MCF 10A (cell line): ENCODE data around the gene ISG20L2. TPM values are rescaled to one million over a fixed set of nuclear protein-coding genes. Genes with fewer than 3 reads are reported as not detected.

Experiments used
- Bru-seq: library from RNA; stranded (reverse); fragments of 400-500 nt; gene quantifications from one replicate; lab custom pipeline; 2021; lab: Mats Ljungman, UMichigan
- BruChase-seq, 2 experiments: library from RNA; stranded (reverse); fragments of 400-500 nt; gene quantifications; one replicate each; lab custom pipeline; 2021; lab: Mats Ljungman, UMichigan
- BruUV-seq: library from RNA; stranded (reverse); fragments of 400-500 nt; replicated peaks from 2 replicates; lab custom pipeline; 2021; lab: Mats Ljungman, UMichigan
- CTCF ChIA-PET: fragments of 300-600 bp; sonication (Branson Sonifier 250); formaldehyde crosslinking; extraction: SDS; loops from one replicate; lab custom pipeline; 2021; ENCODE audit warnings: antibody characterized with exemption, inconsistent platforms; lab: Yijun Ruan, JAX
- POLR2A ChIA-PET: fragments of 300-600, 350-650 bp; sonication (Branson Sonifier 250); formaldehyde crosslinking; extraction: SDS; loops from one replicate; lab custom pipeline; 2020; ENCODE audit warnings: antibody characterized with exemption, inconsistent platforms; lab: Yijun Ruan, JAX
- DNase-seq: peaks from one replicate; pipeline ENCODE4 v3.0.0-alpha.2; 2018; ENCODE audit not compliant: unreplicated experiment
- H3K27ac Mint-ChIP-seq: one replicate; pipeline ENCODE4 v1.8.0; 2022; ENCODE audit warnings: mild to moderate bottlenecking, low read depth, mixed read lengths; ENCODE audit not compliant: unreplicated experiment
- H3K27me3 Mint-ChIP-seq: one replicate; pipeline ENCODE4 v1.8.0; 2022; ENCODE audit warnings: mixed read lengths; ENCODE audit not compliant: insufficient read depth, unreplicated experiment
- H3K36me3 Mint-ChIP-seq: one replicate; pipeline ENCODE4 v1.8.0; 2022; ENCODE audit warnings: mild to moderate bottlenecking, moderate library complexity, mixed read lengths; ENCODE audit not compliant: insufficient read depth, unreplicated experiment
- H3K4me1 Mint-ChIP-seq: one replicate; pipeline ENCODE4 v1.8.0; 2022; ENCODE audit warnings: mixed read lengths; ENCODE audit not compliant: insufficient read depth, unreplicated experiment
- H3K4me3 Mint-ChIP-seq: one replicate; pipeline ENCODE4 v1.8.0; 2022; ENCODE audit warnings: mild to moderate bottlenecking, moderate library complexity, mixed read lengths; ENCODE audit not compliant: unreplicated experiment
- H3K9me3 Mint-ChIP-seq: one replicate; pipeline ENCODE4 v1.8.0; 2022; ENCODE audit warnings: mixed read lengths; ENCODE audit not compliant: unreplicated experiment
- intact Hi-C: fragments of 100-400 bp; cut with micrococcal nuclease; formaldehyde crosslinking; loops from 2 replicates; pipeline ENCODE4 v1.14.1; 2022
- long read RNA-seq: library from polyadenylated mRNA; stranded (forward); transcript quantifications from one replicate; pipeline ENCODE4 v2.0.0, GENCODE V29; 2022
- total RNA-seq: library from RNA; stranded (reverse); gene quantifications from 2 replicates; pipeline ENCODE4 v1.2.3, GENCODE V29; 2022
- TF ChIP-seq, protein P1 (sequence below): fragments of 200-600 bp; IDR thresholded peaks from one replicate; pipeline ENCODE4 v1.8.0; 2022; ENCODE audit warnings: antibody characterized with exemption, mild to moderate bottlenecking; ENCODE audit not compliant: unreplicated experiment

The ISG20L2 gene, protein sequence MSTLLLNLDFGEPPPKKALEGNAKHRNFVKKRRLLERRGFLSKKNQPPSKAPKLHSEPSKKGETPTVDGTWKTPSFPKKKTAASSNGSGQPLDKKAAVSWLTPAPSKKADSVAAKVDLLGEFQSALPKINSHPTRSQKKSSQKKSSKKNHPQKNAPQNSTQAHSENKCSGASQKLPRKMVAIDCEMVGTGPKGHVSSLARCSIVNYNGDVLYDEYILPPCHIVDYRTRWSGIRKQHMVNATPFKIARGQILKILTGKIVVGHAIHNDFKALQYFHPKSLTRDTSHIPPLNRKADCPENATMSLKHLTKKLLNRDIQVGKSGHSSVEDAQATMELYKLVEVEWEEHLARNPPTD
- total RNA-seq (49.9 and 57.5 TPM in 2 replicates), Bru-seq, nascent RNA (percentile 91 among the genes with signal in this experiment), BruChase-seq, experiment 1, labeled RNA remaining after a 6-hour chase (percentile 95 among the genes with signal in this experiment), BruChase-seq, experiment 2, labeled RNA remaining after a 2-hour chase (percentile 96 among the genes with signal in this experiment)
- long read RNA-seq, transcript ISG20L2-201 (3 exons, 3,303 nt) = minor isoform, 31 of 111 reads
- long read RNA-seq, transcript ISG20L2-202 (4 exons, 2,310 nt) = major isoform, 41 of 111 reads
- long read RNA-seq, partial matches to known transcripts = 6 of 111 reads
- long read RNA-seq, other reads (novel, unspliced or antisense) = 32 of 111 reads

DNA sequence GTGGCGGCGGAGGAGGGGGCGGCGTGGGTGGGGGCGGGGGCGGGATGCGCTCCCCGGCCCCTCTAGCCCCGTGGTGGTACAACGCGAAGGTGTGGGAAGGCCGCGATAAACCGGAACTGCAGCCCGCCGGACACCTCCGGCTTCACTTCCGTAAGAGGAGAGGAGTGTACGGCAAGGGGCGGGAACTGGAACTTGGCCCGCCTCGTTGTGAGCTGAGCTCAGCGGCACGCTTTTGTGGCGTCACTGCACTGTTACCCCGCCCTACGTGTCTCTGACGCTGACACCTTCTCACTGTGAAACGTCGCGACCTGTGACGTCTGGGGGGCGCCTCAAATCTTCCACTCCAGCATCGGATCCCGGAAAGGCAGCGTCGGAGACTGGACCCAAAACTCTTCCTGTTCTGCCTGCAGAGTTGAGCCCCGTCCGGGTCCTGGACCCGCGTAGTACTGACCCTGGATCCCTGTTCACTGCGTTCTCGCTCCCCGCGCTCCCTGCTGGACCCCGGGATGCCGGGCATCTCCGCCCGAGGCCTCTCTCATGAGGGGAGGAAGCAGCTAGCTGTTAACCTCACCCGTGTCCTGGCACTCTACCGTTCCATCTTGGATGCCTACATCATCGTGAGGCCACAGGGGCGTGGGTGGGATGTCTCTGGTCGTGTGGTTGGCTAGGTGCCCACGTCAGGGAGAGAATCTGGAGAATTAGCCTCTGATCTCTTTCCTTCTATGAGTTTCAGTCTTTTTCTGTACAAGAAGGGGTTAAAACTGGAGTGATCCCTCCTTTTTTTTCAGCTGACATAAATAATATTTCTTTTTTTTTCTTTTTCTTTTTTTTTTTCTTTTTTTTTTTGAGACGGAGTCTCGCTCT is at the start of gene ISG20L2:
TSS of gene ISG20L2 (minus strand) at position 168 of the 864 bp plus-strand sequence. CDS start 1,114 bp downstream, outside the sequence.
- peak; percentile 98 for DNase-seq
- no peaks in the 10 kb centered on the region for H3K9me3 Mint-ChIP-seq
- H3K27ac Mint-ChIP-seq = no peak within 1 kb of the TSS
- H3K4me3 Mint-ChIP-seq = no peak within 1 kb of the TSS
- CTCF ChIA-PET = interaction anchor here (0.6 to 39.7 kb wide), 11 partner anchors 15 to 199 kb away, joined by 3 to 2415 read pairs (median 44); partner anchors contain the start of genes CRABP2, HDGF, MRPL24 and NES
- TF ChIP-seq, protein P1, sequence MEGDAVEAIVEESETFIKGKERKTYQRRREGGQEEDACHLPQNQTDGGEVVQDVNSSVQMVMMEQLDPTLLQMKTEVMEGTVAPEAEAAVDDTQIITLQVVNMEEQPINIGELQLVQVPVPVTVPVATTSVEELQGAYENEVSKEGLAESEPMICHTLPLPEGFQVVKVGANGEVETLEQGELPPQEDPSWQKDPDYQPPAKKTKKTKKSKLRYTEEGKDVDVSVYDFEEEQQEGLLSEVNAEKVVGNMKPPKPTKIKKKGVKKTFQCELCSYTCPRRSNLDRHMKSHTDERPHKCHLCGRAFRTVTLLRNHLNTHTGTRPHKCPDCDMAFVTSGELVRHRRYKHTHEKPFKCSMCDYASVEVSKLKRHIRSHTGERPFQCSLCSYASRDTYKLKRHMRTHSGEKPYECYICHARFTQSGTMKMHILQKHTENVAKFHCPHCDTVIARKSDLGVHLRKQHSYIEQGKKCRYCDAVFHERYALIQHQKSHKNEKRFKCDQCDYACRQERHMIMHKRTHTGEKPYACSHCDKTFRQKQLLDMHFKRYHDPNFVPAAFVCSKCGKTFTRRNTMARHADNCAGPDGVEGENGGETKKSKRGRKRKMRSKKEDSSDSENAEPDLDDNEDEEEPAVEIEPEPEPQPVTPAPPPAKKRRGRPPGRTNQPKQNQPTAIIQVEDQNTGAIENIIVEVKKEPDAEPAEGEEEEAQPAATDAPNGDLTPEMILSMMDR = no peak
- TSS peak; percentile 59 for BruUV-seq
- H3K4me1 Mint-ChIP-seq = peaks cover 27% of the 10 kb centered on the region
- no peaks in the 10 kb centered on the region for H3K27me3 Mint-ChIP-seq
- intact Hi-C loops = no loop called here
- H3K36me3 Mint-ChIP-seq = peaks cover 16% of the 10 kb centered on the region
- POLR2A ChIA-PET = interaction anchor here (0.6 to 8.9 kb wide), 31 partner anchors 7 to 1833 kb away, joined by 3 to 231 read pairs (median 5); partner anchors contain the start of genes HDGF, MRPL24, NAXE and PRCC

DNA sequence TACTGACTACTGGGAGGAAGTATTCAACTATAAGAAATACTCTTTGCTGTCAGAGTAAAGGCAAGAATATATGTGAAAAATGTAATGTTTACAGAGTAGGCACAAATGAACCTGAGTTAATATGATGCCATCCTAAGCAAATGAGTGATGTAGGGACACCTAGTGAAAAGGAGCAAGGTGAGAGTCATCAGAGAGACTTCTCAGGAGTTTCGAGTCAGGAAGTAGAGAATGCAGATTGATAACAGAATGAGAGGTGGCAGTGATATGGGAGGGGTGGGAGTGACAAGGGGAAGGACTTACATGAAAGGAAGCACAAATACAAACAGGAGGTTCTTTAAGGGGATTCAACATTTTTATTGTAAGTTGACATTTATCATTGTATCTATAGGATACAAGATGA is 49.0 kb upstream of the ISG20L2 start:
- no peak for DNase-seq
- intact Hi-C loops = no loop called here
- H3K27me3 Mint-ChIP-seq = no peaks in the 10 kb centered on the region
- TF ChIP-seq, protein P1 = no peak
- CTCF ChIA-PET = no interaction called here
- H3K27ac Mint-ChIP-seq = peak overlapping the region; percentile 1
- H3K4me3 Mint-ChIP-seq = no peak overlapping the region
- no TSS peak for BruUV-seq
- POLR2A ChIA-PET = interaction anchor here (0.8 to 2.0 kb wide), 3 partner anchors 9 to 25 kb away, joined by 3 to 7 read pairs (median 3); partner anchors contain the start of gene PRCC
- peaks cover 67% of the 10 kb centered on the region for H3K36me3 Mint-ChIP-seq
- no peaks in the 10 kb centered on the region for H3K9me3 Mint-ChIP-seq
- H3K4me1 Mint-ChIP-seq = peaks cover 50% of the 10 kb centered on the region

DNA sequence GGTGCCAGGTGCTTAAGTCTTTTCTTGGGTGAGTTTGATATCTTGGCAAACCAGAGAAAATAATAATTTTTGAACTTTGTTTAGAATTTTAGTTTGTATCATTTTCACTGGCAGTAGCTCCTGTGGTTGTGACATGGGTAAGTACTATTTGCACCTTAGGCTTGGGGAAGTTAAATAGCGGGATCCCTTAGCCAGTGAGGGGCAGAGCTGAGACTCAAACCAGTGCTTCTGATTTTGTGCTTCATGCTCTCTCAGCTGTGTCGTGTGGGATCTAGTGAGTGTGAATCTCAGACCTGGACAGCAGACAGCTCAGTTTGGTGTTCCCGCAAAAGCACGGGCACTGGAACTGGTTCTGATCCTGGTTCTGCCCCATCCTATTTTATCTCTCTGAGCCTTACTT is 48.4 kb upstream of the ISG20L2 start:
- Mint-ChIP-seq H3K27ac (peak overlapping the region; percentile 1), H3K4me1 (peaks cover 50% of the 10 kb centered on the region), H3K9me3 (no peaks in the 10 kb centered on the region), H3K27me3 (no peaks in the 10 kb centered on the region), H3K4me3 (no peak overlapping the region), H3K36me3 (peaks cover 67% of the 10 kb centered on the region)
- POLR2A ChIA-PET = interaction anchor here (0.6 to 2.0 kb wide), 7 partner anchors 8 to 51 kb away, joined by 3 to 8 read pairs (median 3); partner anchors contain the start of genes ISG20L2, METTL25B and PRCC
- BruUV-seq = no TSS peak
- CTCF ChIA-PET = interaction anchor here (0.7 to 1.3 kb wide), 6 partner anchors 8 to 116 kb away, joined by 3 to 7 read pairs (median 4); partner anchors contain the start of gene NTRK1
- intact Hi-C loops = no loop called here
- TF ChIP-seq, protein P1 = no peak
- DNase-seq = no peak
